K562 (cell line): ENCODE measurements around the gene IFT122. TPM values are rescaled to one million over a fixed set of nuclear protein-coding genes. Genes with fewer than 3 reads are reported as not detected.

ENCODE experiments used
- ATF1 ChIP-seq, 2 experiments: fragments of 450-650 bp in 1 of 2; IDR thresholded peaks; 2 replicates each; pipeline ENCODE4 v1.6.1; 2016; ENCODE audit warnings: missing compliant biosample characterization in 1 of 2, missing genetic modification characterization in 1 of 2
- BRCA1 ChIP-seq, 2 experiments: fragments of 450-650 bp in 1 of 2; sonication (generic) in 1 of 2; formaldehyde crosslinking in 1 of 2; IDR thresholded peaks; 2 replicates each; pipeline versions ENCODE4 v1.5.0 to v1.6.1; 2017 to 2020; ENCODE audit warnings: mild to moderate bottlenecking in 1 of 2, missing genetic modification reagents in 1 of 2
- E4F1 ChIP-seq: fragments of 250-450 bp; sonication (Bioruptor Pico); IDR thresholded peaks from 2 replicates; pipeline ENCODE4 v1.5.0; 2021; ENCODE audit warnings: mild to moderate bottlenecking, borderline replicate concordance
- SNRNP70 ChIP-seq: fragments of 200-400 bp; formaldehyde crosslinking; optimal IDR thresholded peaks from 2 replicates; pipeline ENCODE3; 2017; ENCODE audit warnings: low read depth, low read length
- XRCC4 ChIP-seq: IDR thresholded peaks from one replicate; pipeline ENCODE4 v1.6.1; 2011; ENCODE audit not compliant: insufficient read depth, insufficient read length; ENCODE audit errors: extremely low read depth
- ZNF121 ChIP-seq: sonication (generic); formaldehyde crosslinking; conservative IDR thresholded peaks from 2 replicates; pipeline ENCODE4 v1.8.0; 2022; ENCODE audit warnings: missing genetic modification reagents
- polyA plus RNA-seq, 8 experiments: library from polyadenylated mRNA; depleted of rRNA in 4 of 8; stranded (reverse) in 5 of 8; unstranded in 3 of 8; fragments of >200 nt; fragmentation: Nextera tagmentation in 2 of 8; fragmentation: Illumina TruSeq in 1 of 8; extraction: Ambion mirVana in 2 of 8; extraction: Trizol in 1 of 8; gene quantifications; 2 replicates each; pipeline versions ENCODE4 v1.2.1 to v1.2.3, GENCODE V29; 2011 to 2014; ENCODE audit warnings: inconsistent platforms in 1 of 8, missing spikeins in 1 of 8
- total RNA-seq, 7 experiments: library from RNA; depleted of rRNA in 6 of 7; stranded (reverse); fragments of >200 nt in 6 of 7; fragmentation: Illumina TruSeq in 2 of 7; extraction: Trizol in 2 of 7; gene quantifications; 2 replicates each; pipeline versions ENCODE4 v1.2.1 to v1.2.3, GENCODE V29; 2011 to 2021; ENCODE audit warnings: low replicate concordance in 1 of 7
- TF ChIP-seq, protein P1 (sequence below): sonication (generic); formaldehyde crosslinking; IDR thresholded peaks from 2 replicates; pipeline ENCODE4 v1.8.0; 2023; ENCODE audit warnings: mild to moderate bottlenecking, missing genetic modification reagents
- TF ChIP-seq, protein P2 (sequence below): fragments of 200-600 bp; sonication (generic); IDR thresholded peaks from one replicate; pipeline ENCODE4 v1.6.1; 2012; ENCODE audit warnings: mild to moderate bottlenecking, low read depth, low read length, inconsistent platforms

The IFT122 gene
- total and polyA plus RNA-seq, 9 of the 15 experiments (the other 6 are each of a cell fraction or from before 2014, with no cell fraction given) = 2.4 to 11.5 (median 7.7) TPM

- TF ChIP-seq, protein P1, sequence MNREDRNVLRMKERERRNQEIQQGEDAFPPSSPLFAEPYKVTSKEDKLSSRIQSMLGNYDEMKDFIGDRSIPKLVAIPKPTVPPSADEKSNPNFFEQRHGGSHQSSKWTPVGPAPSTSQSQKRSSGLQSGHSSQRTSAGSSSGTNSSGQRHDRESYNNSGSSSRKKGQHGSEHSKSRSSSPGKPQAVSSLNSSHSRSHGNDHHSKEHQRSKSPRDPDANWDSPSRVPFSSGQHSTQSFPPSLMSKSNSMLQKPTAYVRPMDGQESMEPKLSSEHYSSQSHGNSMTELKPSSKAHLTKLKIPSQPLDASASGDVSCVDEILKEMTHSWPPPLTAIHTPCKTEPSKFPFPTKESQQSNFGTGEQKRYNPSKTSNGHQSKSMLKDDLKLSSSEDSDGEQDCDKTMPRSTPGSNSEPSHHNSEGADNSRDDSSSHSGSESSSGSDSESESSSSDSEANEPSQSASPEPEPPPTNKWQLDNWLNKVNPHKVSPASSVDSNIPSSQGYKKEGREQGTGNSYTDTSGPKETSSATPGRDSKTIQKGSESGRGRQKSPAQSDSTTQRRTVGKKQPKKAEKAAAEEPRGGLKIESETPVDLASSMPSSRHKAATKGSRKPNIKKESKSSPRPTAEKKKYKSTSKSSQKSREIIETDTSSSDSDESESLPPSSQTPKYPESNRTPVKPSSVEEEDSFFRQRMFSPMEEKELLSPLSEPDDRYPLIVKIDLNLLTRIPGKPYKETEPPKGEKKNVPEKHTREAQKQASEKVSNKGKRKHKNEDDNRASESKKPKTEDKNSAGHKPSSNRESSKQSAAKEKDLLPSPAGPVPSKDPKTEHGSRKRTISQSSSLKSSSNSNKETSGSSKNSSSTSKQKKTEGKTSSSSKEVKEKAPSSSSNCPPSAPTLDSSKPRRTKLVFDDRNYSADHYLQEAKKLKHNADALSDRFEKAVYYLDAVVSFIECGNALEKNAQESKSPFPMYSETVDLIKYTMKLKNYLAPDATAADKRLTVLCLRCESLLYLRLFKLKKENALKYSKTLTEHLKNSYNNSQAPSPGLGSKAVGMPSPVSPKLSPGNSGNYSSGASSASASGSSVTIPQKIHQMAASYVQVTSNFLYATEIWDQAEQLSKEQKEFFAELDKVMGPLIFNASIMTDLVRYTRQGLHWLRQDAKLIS (CRISPR knock-in tag) = no peak
- TF ChIP-seq E4F1 (CRISPR knock-in tag) (peak; percentile 94), XRCC4 (no peak), ZNF121 (CRISPR knock-in tag) (no peak), SNRNP70 (no peak), ATF1 (CRISPR knock-in tag; IDR thresholded peaks at IDR 0.05) (no peak), ATF1 (tag; IDR thresholded peaks at IDR 0.05) (peak; percentile 91), BRCA1 (IDR thresholded peaks at IDR 0.05) (no peak), BRCA1 (CRISPR knock-in tag; IDR thresholded peaks at IDR 0.05) (no peak)
- TF ChIP-seq, protein P2, sequence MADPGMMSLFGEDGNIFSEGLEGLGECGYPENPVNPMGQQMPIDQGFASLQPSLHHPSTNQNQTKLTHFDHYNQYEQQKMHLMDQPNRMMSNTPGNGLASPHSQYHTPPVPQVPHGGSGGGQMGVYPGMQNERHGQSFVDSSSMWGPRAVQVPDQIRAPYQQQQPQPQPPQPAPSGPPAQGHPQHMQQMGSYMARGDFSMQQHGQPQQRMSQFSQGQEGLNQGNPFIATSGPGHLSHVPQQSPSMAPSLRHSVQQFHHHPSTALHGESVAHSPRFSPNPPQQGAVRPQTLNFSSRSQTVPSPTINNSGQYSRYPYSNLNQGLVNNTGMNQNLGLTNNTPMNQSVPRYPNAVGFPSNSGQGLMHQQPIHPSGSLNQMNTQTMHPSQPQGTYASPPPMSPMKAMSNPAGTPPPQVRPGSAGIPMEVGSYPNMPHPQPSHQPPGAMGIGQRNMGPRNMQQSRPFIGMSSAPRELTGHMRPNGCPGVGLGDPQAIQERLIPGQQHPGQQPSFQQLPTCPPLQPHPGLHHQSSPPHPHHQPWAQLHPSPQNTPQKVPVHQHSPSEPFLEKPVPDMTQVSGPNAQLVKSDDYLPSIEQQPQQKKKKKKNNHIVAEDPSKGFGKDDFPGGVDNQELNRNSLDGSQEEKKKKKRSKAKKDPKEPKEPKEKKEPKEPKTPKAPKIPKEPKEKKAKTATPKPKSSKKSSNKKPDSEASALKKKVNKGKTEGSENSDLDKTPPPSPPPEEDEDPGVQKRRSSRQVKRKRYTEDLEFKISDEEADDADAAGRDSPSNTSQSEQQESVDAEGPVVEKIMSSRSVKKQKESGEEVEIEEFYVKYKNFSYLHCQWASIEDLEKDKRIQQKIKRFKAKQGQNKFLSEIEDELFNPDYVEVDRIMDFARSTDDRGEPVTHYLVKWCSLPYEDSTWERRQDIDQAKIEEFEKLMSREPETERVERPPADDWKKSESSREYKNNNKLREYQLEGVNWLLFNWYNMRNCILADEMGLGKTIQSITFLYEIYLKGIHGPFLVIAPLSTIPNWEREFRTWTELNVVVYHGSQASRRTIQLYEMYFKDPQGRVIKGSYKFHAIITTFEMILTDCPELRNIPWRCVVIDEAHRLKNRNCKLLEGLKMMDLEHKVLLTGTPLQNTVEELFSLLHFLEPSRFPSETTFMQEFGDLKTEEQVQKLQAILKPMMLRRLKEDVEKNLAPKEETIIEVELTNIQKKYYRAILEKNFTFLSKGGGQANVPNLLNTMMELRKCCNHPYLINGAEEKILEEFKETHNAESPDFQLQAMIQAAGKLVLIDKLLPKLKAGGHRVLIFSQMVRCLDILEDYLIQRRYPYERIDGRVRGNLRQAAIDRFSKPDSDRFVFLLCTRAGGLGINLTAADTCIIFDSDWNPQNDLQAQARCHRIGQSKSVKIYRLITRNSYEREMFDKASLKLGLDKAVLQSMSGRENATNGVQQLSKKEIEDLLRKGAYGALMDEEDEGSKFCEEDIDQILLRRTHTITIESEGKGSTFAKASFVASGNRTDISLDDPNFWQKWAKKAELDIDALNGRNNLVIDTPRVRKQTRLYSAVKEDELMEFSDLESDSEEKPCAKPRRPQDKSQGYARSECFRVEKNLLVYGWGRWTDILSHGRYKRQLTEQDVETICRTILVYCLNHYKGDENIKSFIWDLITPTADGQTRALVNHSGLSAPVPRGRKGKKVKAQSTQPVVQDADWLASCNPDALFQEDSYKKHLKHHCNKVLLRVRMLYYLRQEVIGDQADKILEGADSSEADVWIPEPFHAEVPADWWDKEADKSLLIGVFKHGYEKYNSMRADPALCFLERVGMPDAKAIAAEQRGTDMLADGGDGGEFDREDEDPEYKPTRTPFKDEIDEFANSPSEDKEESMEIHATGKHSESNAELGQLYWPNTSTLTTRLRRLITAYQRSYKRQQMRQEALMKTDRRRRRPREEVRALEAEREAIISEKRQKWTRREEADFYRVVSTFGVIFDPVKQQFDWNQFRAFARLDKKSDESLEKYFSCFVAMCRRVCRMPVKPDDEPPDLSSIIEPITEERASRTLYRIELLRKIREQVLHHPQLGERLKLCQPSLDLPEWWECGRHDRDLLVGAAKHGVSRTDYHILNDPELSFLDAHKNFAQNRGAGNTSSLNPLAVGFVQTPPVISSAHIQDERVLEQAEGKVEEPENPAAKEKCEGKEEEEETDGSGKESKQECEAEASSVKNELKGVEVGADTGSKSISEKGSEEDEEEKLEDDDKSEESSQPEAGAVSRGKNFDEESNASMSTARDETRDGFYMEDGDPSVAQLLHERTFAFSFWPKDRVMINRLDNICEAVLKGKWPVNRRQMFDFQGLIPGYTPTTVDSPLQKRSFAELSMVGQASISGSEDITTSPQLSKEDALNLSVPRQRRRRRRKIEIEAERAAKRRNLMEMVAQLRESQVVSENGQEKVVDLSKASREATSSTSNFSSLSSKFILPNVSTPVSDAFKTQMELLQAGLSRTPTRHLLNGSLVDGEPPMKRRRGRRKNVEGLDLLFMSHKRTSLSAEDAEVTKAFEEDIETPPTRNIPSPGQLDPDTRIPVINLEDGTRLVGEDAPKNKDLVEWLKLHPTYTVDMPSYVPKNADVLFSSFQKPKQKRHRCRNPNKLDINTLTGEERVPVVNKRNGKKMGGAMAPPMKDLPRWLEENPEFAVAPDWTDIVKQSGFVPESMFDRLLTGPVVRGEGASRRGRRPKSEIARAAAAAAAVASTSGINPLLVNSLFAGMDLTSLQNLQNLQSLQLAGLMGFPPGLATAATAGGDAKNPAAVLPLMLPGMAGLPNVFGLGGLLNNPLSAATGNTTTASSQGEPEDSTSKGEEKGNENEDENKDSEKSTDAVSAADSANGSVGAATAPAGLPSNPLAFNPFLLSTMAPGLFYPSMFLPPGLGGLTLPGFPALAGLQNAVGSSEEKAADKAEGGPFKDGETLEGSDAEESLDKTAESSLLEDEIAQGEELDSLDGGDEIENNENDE = no peak
Observed at GRCh38 chr3:129439817-129440617, at the start of gene IFT122, which contains the start of gene MBD4 (continued).
